HepG2 (cell line): Measurements from ENCODE around the gene SMARCA4. TPM values are rescaled to one million over a fixed set of nuclear protein-coding genes. Genes with fewer than 3 reads are reported as not detected.

Experiments used
- BCL3 ChIP-seq: sonication (generic); formaldehyde crosslinking; IDR thresholded peaks from 2 replicates; pipeline ENCODE4 v1.5.1; 2020; ENCODE audit warnings: mild to moderate bottlenecking, missing genetic modification reagents, moderate library complexity
- CBX2 ChIP-seq, 2 experiments: fragments of 200-600 bp in 1 of 2; sonication (generic); formaldehyde crosslinking in 1 of 2; IDR thresholded peaks; 2 replicates each; pipeline versions ENCODE4 v1.7.0 to v1.8.1; 2018 to 2022; ENCODE audit warnings: low read depth in 2 of 2, low read length in 1 of 2, mild to moderate bottlenecking in 1 of 2, missing genetic modification reagents in 1 of 2
- KDM5B ChIP-seq: sonication (generic); formaldehyde crosslinking; IDR thresholded peaks from 2 replicates; pipeline ENCODE4 v1.4.0; 2020; ENCODE audit warnings: missing genetic modification reagents, mild to moderate bottlenecking, borderline replicate concordance
- NCOR1 ChIP-seq: fragments of 200-600 bp; sonication (generic); IDR thresholded peaks from 2 replicates; pipeline ENCODE4 v1.7.0; 2017; ENCODE audit warnings: antibody characterized with exemption, low read length, borderline replicate concordance
- RCOR2 ChIP-seq: IDR thresholded peaks from 2 replicates; pipeline ENCODE4 v1.6.1; 2016; ENCODE audit warnings: missing biosample characterization, missing genetic modification reagents
- REL ChIP-seq: sonication (generic); formaldehyde crosslinking; conservative IDR thresholded peaks from 2 replicates; pipeline ENCODE4 v1.8.0; 2022; ENCODE audit warnings: mild to moderate bottlenecking, missing genetic modification reagents, moderate library complexity
- XRCC5 ChIP-seq: fragments of 200-400 bp; formaldehyde crosslinking; optimal IDR thresholded peaks from 2 replicates; pipeline ENCODE3; 2017; ENCODE audit warnings: mild to moderate bottlenecking, low read length
- ZBTB2 ChIP-seq: sonication (generic); formaldehyde crosslinking; IDR thresholded peaks from 2 replicates; pipeline ENCODE4 v1.8.0; 2022; ENCODE audit warnings: low read depth, missing genetic modification reagents
- ZBTB3 ChIP-seq: sonication (generic); formaldehyde crosslinking; IDR thresholded peaks from 2 replicates; pipeline ENCODE4 v1.4.0; 2020; ENCODE audit warnings: low read depth, mild to moderate bottlenecking, moderate library complexity, missing genetic modification reagents, borderline replicate concordance
- ZBTB40 ChIP-seq, 2 experiments: fragments of 450-650 bp in 1 of 2; sonication (generic) in 1 of 2; formaldehyde crosslinking in 1 of 2; IDR thresholded peaks; 2 replicates each; pipeline versions ENCODE4 v1.6.1 to v1.8.0; 2016 to 2022; ENCODE audit warnings: antibody characterized with exemption in 1 of 2, mild to moderate bottlenecking in 1 of 2, missing genetic modification reagents in 1 of 2
- ZMAT3 ChIP-seq: sonication (generic); formaldehyde crosslinking; conservative IDR thresholded peaks from 2 replicates; pipeline ENCODE4 v1.7.0; 2021; ENCODE audit warnings: missing genetic modification reagents
- ZNF850 ChIP-seq: sonication (generic); formaldehyde crosslinking; conservative IDR thresholded peaks from 2 replicates; pipeline ENCODE4 v1.9.0; 2021; ENCODE audit warnings: mild to moderate bottlenecking, missing genetic modification reagents
- polyA plus RNA-seq, 8 experiments: library from polyadenylated mRNA; depleted of rRNA in 3 of 8; stranded (reverse) in 7 of 8; unstranded in 1 of 8; fragments of >200 nt; fragmentation: Illumina TruSeq in 4 of 8; extraction: Trizol in 4 of 8; gene quantifications; 2 replicates each; pipeline versions ENCODE4 v1.2.1 to v1.2.3, GENCODE V29; 2011 to 2016; ENCODE audit warnings: low read depth in 4 of 8, missing spikeins in 1 of 8, mixed read lengths in 1 of 8; ENCODE audit not compliant: insufficient read depth in 1 of 8
- total RNA-seq, 5 experiments: library from RNA; depleted of rRNA; stranded (reverse); fragments of >200 nt; fragmentation: Illumina TruSeq; extraction: Trizol; gene quantifications; 2 replicates each; pipeline ENCODE4 v1.2.3, GENCODE V29; 2016; ENCODE audit warnings: low read depth in 1 of 5
- TF ChIP-seq, protein P1 (sequence below): sonication (generic); formaldehyde crosslinking; IDR thresholded peaks from 2 replicates; pipeline ENCODE4 v1.4.0; 2020; ENCODE audit warnings: missing genetic modification reagents

The SMARCA4 gene
- total and polyA plus RNA-seq, 2 of the 13 experiments (the other 11 are each of a cell fraction or from before 2014, with no cell fraction given) = 25.4 to 45.9 TPM

DNA sequence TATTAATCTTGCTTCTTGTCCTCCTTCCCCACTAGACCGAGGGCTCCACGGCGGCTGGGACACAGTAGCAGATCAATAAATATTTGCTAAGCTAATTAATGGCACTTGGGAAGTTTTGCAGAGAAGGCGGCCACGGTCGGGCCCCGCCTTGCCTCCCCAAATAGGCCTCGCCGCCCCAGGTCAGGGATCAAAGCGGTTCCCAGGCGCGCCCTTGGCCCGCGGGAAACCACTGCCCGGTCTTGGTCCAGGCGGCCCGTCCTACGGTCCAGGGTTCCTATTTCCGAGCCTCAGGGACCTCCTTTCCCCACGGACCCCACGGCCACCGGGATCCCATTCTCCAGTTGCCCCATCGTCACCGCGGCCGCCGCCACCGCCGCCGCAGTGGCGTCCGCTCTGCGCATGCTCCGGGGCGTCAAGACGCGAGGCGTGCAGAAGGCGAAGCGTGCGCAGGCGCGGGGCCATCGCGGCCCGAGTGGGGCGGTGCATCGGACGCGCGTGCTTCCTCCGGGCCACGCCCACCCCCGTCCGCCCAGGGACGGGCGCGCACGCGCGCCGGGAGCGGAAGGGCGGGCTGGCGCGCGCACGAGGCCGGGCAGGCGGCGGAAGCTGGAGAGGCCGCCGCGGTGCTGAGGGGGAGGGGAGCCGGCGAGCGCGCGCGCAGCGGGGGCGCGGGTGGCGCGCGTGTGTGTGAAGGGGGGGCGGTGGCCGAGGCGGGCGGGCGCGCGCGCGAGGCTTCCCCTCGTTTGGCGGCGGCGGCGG, at the start of gene SMARCA4 (continued):
- TF ChIP-seq NCOR1 (no peak), KDM5B (peak; percentile 95; the same call in 1 of the 2 replicates), ZBTB2 (CRISPR knock-in tag) (peak; percentile 17), XRCC5 (peak; percentile 54), REL (CRISPR knock-in tag) (no peak), CBX2 (IDR thresholded peaks at IDR 0.05; ENCODE audit: low read depth, low read length) (no peak), CBX2 (CRISPR knock-in tag; IDR thresholded peaks at IDR 0.05; ENCODE audit: low read depth) (no peak), RCOR2 (CRISPR knock-in tag) (no peak), ZMAT3 (peak; percentile 71; the same call in 1 of the 2 replicates), ZBTB3 (CRISPR knock-in tag) (no peak), BCL3 (CRISPR knock-in tag) (peak; percentile 92; the same call in 1 of the 2 replicates), ZBTB40 (IDR thresholded peaks at IDR 0.05) (no peak), ZBTB40 (CRISPR knock-in tag; IDR thresholded peaks at IDR 0.05) (peak; percentile 71), ZNF850 (no peak)
- TF ChIP-seq, protein P1, sequence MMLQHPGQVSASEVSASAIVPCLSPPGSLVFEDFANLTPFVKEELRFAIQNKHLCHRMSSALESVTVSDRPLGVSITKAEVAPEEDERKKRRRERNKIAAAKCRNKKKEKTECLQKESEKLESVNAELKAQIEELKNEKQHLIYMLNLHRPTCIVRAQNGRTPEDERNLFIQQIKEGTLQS (CRISPR knock-in tag) = peak; percentile 8; the same call in 1 of the 2 replicates
